HG03439 (cell line): ENCODE measurements around the gene TOX2.

Source experiments
- ATAC-seq: cut with Tn5 transposase; IDR thresholded peaks from one replicate; pipeline ENCODE4 v1.9.1; 2021; ENCODE audit warnings: mild to moderate bottlenecking, moderate library complexity; ENCODE audit not compliant: unreplicated experiment

Gene TOX2

GRCh38 chr20:44092551-44093248 lies 178.0 kb downstream of the TOX2 start:
- no peak for ATAC-seq

- no peak for ATAC-seq
Measured at GRCh38 chr20:44093249-44093582, 178.6 kb downstream of the TOX2 start.

- ATAC-seq = no peak
Measured at GRCh38 chr20:44095831-44096230, 181.2 kb downstream of the TOX2 start.

GRCh38 chr20:44097521-44098255 lies 183.0 kb downstream of the TOX2 start:
- ATAC-seq = no peak

GRCh38 chr20:44098256-44098630 lies 183.6 kb downstream of the TOX2 start:
- no peak for ATAC-seq

GRCh38 chr20:44098657-44099056 lies 184.0 kb downstream of the TOX2 start:
- ATAC-seq = no peak

GRCh38 chr20:44099832-44100231 lies 185.2 kb downstream of the TOX2 start:
- no peak for ATAC-seq

- no peak for ATAC-seq
Measured at GRCh38 chr20:44102582-44102981, 187.9 kb downstream of the TOX2 start.

- ATAC-seq = no peak
Measured at GRCh38 chr20:44104798-44105517, 190.3 kb downstream of the TOX2 start.

- no peak for ATAC-seq
Measured at GRCh38 chr20:44106615-44107014, 192.0 kb downstream of the TOX2 start.

GRCh38 chr20:44109951-44110361 lies 195.3 kb downstream of the TOX2 start:
- no peak for ATAC-seq

GRCh38 chr20:44110816-44111568 lies 196.3 kb downstream of the TOX2 start:
- no peak for ATAC-seq

GRCh38 chr20:44111712-44112335 lies 197.2 kb downstream of the TOX2 start:
- ATAC-seq = no peak

GRCh38 chr20:44112456-44112855 lies 197.8 kb downstream of the TOX2 start:
- ATAC-seq = no peak

GRCh38 chr20:44112889-44113617 lies 198.4 kb downstream of the TOX2 start:
- ATAC-seq = no peak

- ATAC-seq = no peak
Measured at GRCh38 chr20:44113618-44114376, 199.1 kb downstream of the TOX2 start.

- ATAC-seq = no peak
Measured at GRCh38 chr20:44115181-44115580, 200.5 kb downstream of the TOX2 start.

- no peak for ATAC-seq
Measured at GRCh38 chr20:44115762-44116644, 201.4 kb downstream of the TOX2 start.
